Sigmoid colon (tissue), 7 donors: ENCODE measurements around the gene NCS1. TPM values are rescaled to one million over a fixed set of nuclear protein-coding genes. Genes with fewer than 3 reads are reported as not detected.

Experiments used
- DNase-seq: peaks from one replicate; pipeline ENCODE4 v3.0.0-alpha.2; 2019
- H3K27ac ChIP-seq, 4 donors: fragments of 200-600 bp; sonication (generic); one replicate each; pipeline ENCODE4 v1.5.1; 2016 to 2019; ENCODE audit warnings: mild to moderate bottlenecking in 1 of 4
- H3K27me3 ChIP-seq, 3 donors: fragments of 200-600 bp; sonication (generic); one replicate each; pipeline ENCODE4 v1.5.1; 2019; ENCODE audit warnings: mild to moderate bottlenecking in 1 of 3
- H3K36me3 ChIP-seq, 4 donors: fragments of 200-600 bp; sonication (generic); one replicate each; pipeline ENCODE4 v1.5.1; 2016 to 2019
- H3K4me1 ChIP-seq, 4 donors: fragments of 200-600 bp; sonication (generic); one replicate each; pipeline ENCODE4 v1.5.1; 2017 to 2019
- H3K4me3 ChIP-seq, 4 donors: fragments of 200-600 bp; sonication (generic); one replicate each; pipeline ENCODE4 v1.5.1; 2017 to 2019; ENCODE audit warnings: mild to moderate bottlenecking in 2 of 4, moderate library complexity in 1 of 4
- H3K9me3 ChIP-seq, 4 donors: fragments of 200-600 bp in 3 of 4; sonication (generic) in 3 of 4; one replicate each; pipeline versions ENCODE4 v1.5.1 to v1.6.1; 2013 to 2019
- EP300 ChIP-seq, 4 donors: sonication (generic); formaldehyde crosslinking; IDR thresholded peaks; one replicate each; pipeline ENCODE4 v1.6.1; 2017; ENCODE audit warnings: antibody characterized with exemption in 4 of 4
- POLR2A ChIP-seq, 2 donors: fragments of 450-650 bp; IDR thresholded peaks; one replicate each; pipeline ENCODE4 v1.6.1; 2016; ENCODE audit warnings: antibody characterized with exemption in 2 of 2, mild to moderate bottlenecking in 2 of 2, moderate library complexity in 2 of 2
- POLR2AphosphoS5 ChIP-seq, 4 donors: sonication (generic); formaldehyde crosslinking; IDR thresholded peaks; one replicate each; pipeline ENCODE4 v1.6.1; 2017; ENCODE audit warnings: antibody characterized with exemption in 4 of 4
- WGBS, 2 donors: extraction: QIAGEN DNeasy Blood & Tissue Kit; methylation state at CpG; one replicate each; pipeline ENCODE4 v1.1.7; 2013; 5-methylcytosine and 5-hydroxymethylcytosine counted together
- intact Hi-C: fragments of 100-400 bp; cut with DNase I; formaldehyde crosslinking; loops from one replicate; pipeline ENCODE4 v1.15.1; 2023
- polyA plus RNA-seq, 3 donors: library from polyadenylated mRNA; stranded (reverse); fragments of 200-250 nt; gene quantifications; one replicate each; pipeline ENCODE4 v1.2.3, GENCODE V29; 2013
- total RNA-seq, 4 donors: library from RNA; depleted of rRNA; stranded (reverse); fragments of >200 nt; gene quantifications; one replicate each; pipeline ENCODE4 v1.1.0, GENCODE V29; 2016
- TF ChIP-seq, protein P1 (sequence below), 4 experiments: fragments of 450-650 bp in 3 of 4; fragments of 200-600 bp in 1 of 4; IDR thresholded peaks; one replicate each; pipeline ENCODE4 v1.5.1; 2016 to 2019; ENCODE audit warnings: antibody characterized with exemption in 4 of 4, mild to moderate bottlenecking in 3 of 4, moderate library complexity in 2 of 4
- donor health status: healthy with polysubstance abuse.
- donor health status: Bipolar disorder and iron deficiency.
- donor health status: healthy.

NCS1 gene
- total and polyA plus RNA-seq, 7 donors: 0.69 to 133 (median 78.5) TPM

DNA sequence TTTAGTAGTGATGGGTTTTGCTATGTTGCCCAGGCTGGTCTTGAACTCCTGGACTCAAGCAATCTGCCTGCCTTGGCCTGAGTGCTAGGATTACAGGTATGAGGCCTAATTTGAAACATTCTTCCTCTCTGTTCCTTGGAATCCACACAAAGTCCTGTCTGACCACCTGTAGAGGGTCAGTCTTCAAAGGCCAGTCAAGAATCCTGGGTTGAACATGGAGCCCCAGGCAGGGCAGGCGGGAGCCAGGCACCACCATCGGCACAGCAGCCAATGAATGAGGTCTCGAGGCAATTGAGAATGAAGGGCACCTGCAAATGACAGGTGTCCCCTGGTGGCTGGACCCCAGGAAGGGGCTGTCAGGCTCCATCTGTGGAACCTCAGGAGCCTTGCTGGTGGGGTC, 17.4 kb upstream of the NCS1 start:
- TF ChIP-seq POLR2AphosphoS5 (IDR thresholded peaks at IDR 0.05) (no peak), POLR2A (IDR thresholded peaks at IDR 0.05) (no peak), EP300 (IDR thresholded peaks at IDR 0.05) (no peak)
- TF ChIP-seq, protein P1, sequence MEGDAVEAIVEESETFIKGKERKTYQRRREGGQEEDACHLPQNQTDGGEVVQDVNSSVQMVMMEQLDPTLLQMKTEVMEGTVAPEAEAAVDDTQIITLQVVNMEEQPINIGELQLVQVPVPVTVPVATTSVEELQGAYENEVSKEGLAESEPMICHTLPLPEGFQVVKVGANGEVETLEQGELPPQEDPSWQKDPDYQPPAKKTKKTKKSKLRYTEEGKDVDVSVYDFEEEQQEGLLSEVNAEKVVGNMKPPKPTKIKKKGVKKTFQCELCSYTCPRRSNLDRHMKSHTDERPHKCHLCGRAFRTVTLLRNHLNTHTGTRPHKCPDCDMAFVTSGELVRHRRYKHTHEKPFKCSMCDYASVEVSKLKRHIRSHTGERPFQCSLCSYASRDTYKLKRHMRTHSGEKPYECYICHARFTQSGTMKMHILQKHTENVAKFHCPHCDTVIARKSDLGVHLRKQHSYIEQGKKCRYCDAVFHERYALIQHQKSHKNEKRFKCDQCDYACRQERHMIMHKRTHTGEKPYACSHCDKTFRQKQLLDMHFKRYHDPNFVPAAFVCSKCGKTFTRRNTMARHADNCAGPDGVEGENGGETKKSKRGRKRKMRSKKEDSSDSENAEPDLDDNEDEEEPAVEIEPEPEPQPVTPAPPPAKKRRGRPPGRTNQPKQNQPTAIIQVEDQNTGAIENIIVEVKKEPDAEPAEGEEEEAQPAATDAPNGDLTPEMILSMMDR (IDR thresholded peaks at IDR 0.05): no peak
- intact Hi-C loops: no loop called here
- 94% methylated on average over 3 of the region's 3 CpGs for WGBS, 2 donors
- H3K4me3 ChIP-seq: no peak overlapping the region
- H3K4me1 ChIP-seq: peaks cover 0 to 11% (median 0%) of the 10 kb centered on the region in 4 donors
- H3K36me3 ChIP-seq: no peaks in the 10 kb centered on the region
- H3K9me3 ChIP-seq: no peaks in the 10 kb centered on the region
- no peaks in the 10 kb centered on the region for H3K27me3 ChIP-seq
- DNase-seq: no peak
- no peak overlapping the region for H3K27ac ChIP-seq

DNA sequence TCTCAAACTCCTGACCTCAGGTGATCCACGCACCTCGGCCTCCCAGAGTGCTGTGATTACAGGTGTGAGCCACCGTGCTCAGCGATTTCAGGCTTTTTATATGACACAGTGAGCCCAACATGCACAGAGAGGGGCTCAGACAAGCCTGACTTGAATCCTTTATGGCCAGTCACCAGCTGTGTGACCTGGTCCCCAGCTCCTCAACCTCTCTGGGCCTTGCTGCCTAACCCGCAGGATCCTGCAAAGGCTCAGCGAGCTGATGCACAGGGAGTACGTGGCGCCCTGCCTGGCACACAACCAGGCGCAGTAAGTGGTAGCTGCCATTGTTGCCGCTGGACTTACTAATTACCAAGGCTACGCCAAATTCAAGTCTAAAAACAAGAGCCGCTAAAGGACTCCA, 16.6 kb upstream of the NCS1 start:
- H3K4me3 ChIP-seq: no peak overlapping the region
- H3K4me1 ChIP-seq: peaks cover 0 to 10% (median 0%) of the 10 kb centered on the region in 4 donors
- TF ChIP-seq EP300 (IDR thresholded peaks at IDR 0.05) (no peak), POLR2AphosphoS5 (IDR thresholded peaks at IDR 0.05) (no peak), POLR2A (IDR thresholded peaks at IDR 0.05) (no peak)
- TF ChIP-seq, protein P1 (IDR thresholded peaks at IDR 0.05): no peak
- H3K27ac ChIP-seq: no peak overlapping the region
- intact Hi-C loops: no loop called here
- H3K9me3 ChIP-seq: no peaks in the 10 kb centered on the region
- H3K36me3 ChIP-seq: no peaks in the 10 kb centered on the region
- WGBS, 2 donors: 88 to 96% methylated on average over 12 of the region's 12 CpGs
- no peaks in the 10 kb centered on the region for H3K27me3 ChIP-seq
- DNase-seq: no peak

DNA sequence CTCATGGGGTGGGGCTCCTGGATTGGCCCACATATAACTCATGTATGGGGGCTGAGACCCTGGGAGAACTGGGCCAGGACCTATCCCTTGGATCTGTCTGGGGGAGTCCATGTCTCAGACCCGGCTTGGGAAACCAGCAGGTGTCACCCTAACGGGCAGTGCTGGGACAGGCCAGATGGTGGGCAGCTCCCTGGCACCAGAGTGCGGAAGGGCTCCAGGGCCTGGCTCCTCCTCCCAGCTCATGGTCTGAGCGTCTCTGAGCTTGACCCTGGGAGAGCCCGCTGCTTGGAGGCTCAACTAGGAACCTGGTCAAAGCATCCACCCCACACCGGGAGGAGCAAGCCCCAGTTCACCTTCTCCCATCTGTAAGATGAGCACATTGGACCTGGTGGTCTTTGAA, 15.5 kb upstream of the NCS1 start:
- Histone ChIP-seq H3K27me3 (no peaks in the 10 kb centered on the region), H3K4me1 (peaks cover 0 to 4% (median 0%) of the 10 kb centered on the region in 4 donors), H3K9me3 (no peaks in the 10 kb centered on the region), H3K27ac (no peak overlapping the region), H3K4me3 (no peak overlapping the region), H3K36me3 (no peaks in the 10 kb centered on the region)
- TF ChIP-seq, protein P1 (IDR thresholded peaks at IDR 0.05): peak in 1 of 4 experiments; percentile 14
- TF ChIP-seq POLR2A (IDR thresholded peaks at IDR 0.05) (no peak), EP300 (IDR thresholded peaks at IDR 0.05) (no peak), POLR2AphosphoS5 (IDR thresholded peaks at IDR 0.05) (no peak)
- intact Hi-C loops: no loop called here
- WGBS, 2 donors: 40 to 69% methylated on average over 6 of the region's 6 CpGs
- DNase-seq: no peak

DNA sequence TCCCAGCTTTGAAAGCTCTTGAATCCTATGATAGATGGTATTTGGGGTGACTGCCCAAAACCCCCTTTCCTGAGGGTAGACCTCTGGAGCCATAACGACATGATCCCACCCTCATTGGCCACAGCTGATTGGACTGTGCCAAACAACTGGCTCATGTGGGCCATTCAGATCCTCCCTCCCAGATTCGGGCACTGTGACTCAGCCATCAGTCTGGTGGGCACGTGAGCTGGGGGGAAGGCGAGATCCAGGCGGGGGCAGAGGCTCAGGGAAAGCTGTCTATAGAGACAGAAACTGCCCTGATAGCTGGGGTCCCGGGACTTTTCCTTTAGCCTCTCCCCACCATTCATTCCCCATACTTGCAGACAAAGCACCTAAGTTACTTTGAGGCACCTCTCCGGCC, 15.1 kb upstream of the NCS1 start:
- no peak overlapping the region for H3K27ac ChIP-seq
- H3K27me3 ChIP-seq: no peaks in the 10 kb centered on the region
- intact Hi-C loops: no loop called here
- H3K4me1 ChIP-seq: peaks cover 0 to 4% (median 0%) of the 10 kb centered on the region in 4 donors
- no peaks in the 10 kb centered on the region for H3K36me3 ChIP-seq
- no peak for DNase-seq
- H3K9me3 ChIP-seq: no peaks in the 10 kb centered on the region
- 67 to 77% methylated on average over 7 of the region's 7 CpGs for WGBS, 2 donors
- TF ChIP-seq, protein P1 (IDR thresholded peaks at IDR 0.05): no peak
- TF ChIP-seq POLR2AphosphoS5 (IDR thresholded peaks at IDR 0.05): no peak
- TF ChIP-seq EP300 (IDR thresholded peaks at IDR 0.05): no peak
- no peak for TF ChIP-seq POLR2A (IDR thresholded peaks at IDR 0.05)
- no peak overlapping the region for H3K4me3 ChIP-seq

DNA sequence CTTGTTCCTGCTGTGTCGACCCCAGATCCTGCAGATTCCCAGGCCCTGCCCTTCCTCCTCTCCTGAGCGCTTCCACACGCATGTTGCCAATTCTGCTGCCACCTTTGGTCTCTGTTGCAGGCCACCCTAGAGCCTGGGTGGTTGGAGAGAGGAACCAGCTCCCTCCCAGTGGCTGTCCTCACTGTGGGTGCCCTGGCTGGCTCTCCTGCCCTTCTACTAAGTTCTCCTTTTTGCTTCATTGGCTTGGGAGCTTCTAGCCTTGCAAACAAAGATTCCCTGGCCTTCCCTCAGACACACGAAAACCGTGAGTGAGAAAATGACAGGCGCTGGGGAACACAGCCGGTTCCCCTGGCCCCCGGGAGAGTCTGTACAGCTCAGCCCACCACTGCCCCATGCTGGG, 14.2 kb upstream of the NCS1 start:
- DNase-seq: no peak
- WGBS, 2 donors: 85 to 95% methylated on average over 8 of the region's 8 CpGs
- Histone ChIP-seq H3K9me3 (no peaks in the 10 kb centered on the region), H3K4me3 (no peak overlapping the region), H3K27ac (no peak overlapping the region), H3K4me1 (peaks cover 0 to 4% (median 0%) of the 10 kb centered on the region in 4 donors), H3K36me3 (no peaks in the 10 kb centered on the region), H3K27me3 (no peaks in the 10 kb centered on the region)
- intact Hi-C loops: no loop called here
- TF ChIP-seq POLR2A (IDR thresholded peaks at IDR 0.05): no peak
- no peak for TF ChIP-seq POLR2AphosphoS5 (IDR thresholded peaks at IDR 0.05)
- TF ChIP-seq, protein P1 (IDR thresholded peaks at IDR 0.05): no peak
- TF ChIP-seq EP300 (IDR thresholded peaks at IDR 0.05): no peak
